SK-N-SH treated with all-trans-retinoic acid at 6 μM for 48 hours (cell line): ENCODE measurements around the gene NLRP8.

Experiments used
- BACH2 ChIP-seq: fragments of 250-450 bp; sonication (Bioruptor Pico); IDR thresholded peaks from 2 replicates; pipeline ENCODE4 v1.9.0; 2021; ENCODE audit warnings: mild to moderate bottlenecking, borderline replicate concordance
- ISL1 ChIP-seq: fragments of 250-450 bp; sonication (Bioruptor Pico); IDR thresholded peaks from 2 replicates; pipeline ENCODE4 v2.1.2; 2022; ENCODE audit warnings: mild to moderate bottlenecking, moderate library complexity
- RARB ChIP-seq: fragments of 250-450 bp; sonication (Bioruptor Pico); IDR thresholded peaks from 2 replicates; pipeline ENCODE4 v1.8.0; 2021; ENCODE audit warnings: mild to moderate bottlenecking, moderate library complexity
- ZC3H10 ChIP-seq: fragments of 250-450 bp; sonication (Bioruptor Pico); IDR thresholded peaks from 2 replicates; pipeline ENCODE4 v1.5.1; 2021; ENCODE audit warnings: mild to moderate bottlenecking, moderate library complexity
- ZFP3 ChIP-seq: fragments of 250-450 bp; sonication (Bioruptor Pico); IDR thresholded peaks from 2 replicates; pipeline ENCODE4 v1.5.0; 2020; ENCODE audit warnings: mild to moderate bottlenecking, moderate library complexity
- ZFP30 ChIP-seq: fragments of 450-650 bp; formaldehyde crosslinking; IDR thresholded peaks from 2 replicates; pipeline ENCODE4 v1.5.0; 2022; ENCODE audit warnings: mild to moderate bottlenecking, moderate library complexity
- TF ChIP-seq, protein P1 (sequence below): fragments of 250-450 bp; sonication (Bioruptor Pico); IDR thresholded peaks from 2 replicates; pipeline ENCODE4 v1.8.0; 2020; ENCODE audit warnings: mild to moderate bottlenecking, moderate library complexity, borderline replicate concordance
- TF ChIP-seq, protein P2 (sequence below): fragments of 250-450 bp; sonication (Bioruptor Pico); IDR thresholded peaks from 2 replicates; pipeline ENCODE4 v1.8.0; 2021; ENCODE audit warnings: low read depth, mild to moderate bottlenecking, moderate library complexity, borderline replicate concordance
- TF ChIP-seq, protein P3 (sequence below): fragments of 250-450 bp; sonication (Bioruptor Pico); IDR thresholded peaks from 2 replicates; pipeline ENCODE4 v1.5.0; 2020; ENCODE audit warnings: mild to moderate bottlenecking, moderate library complexity

DNA sequence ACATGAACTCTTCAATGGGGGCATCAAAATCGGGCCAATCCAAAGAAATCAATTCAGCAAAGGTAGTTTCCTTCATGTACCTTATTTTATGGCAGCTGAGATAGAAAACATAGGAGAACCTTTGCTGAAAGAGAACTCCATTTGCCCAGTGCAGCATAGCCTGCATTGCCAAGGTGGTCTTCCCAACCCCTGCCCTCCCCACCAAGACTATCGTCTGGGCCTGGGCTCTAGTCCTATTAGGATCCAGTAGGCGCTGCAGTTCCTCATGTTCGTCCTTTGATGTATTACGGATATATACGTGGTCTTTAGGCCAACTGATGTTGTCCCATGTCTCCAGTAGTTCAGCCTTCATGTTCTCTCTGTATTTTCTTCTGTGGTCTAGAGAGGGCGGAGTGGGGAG, 34.7 kb upstream of the NLRP8 start:
- no peak for TF ChIP-seq ZFP30 (CRISPR knock-in tag)
- TF ChIP-seq, protein P1, sequence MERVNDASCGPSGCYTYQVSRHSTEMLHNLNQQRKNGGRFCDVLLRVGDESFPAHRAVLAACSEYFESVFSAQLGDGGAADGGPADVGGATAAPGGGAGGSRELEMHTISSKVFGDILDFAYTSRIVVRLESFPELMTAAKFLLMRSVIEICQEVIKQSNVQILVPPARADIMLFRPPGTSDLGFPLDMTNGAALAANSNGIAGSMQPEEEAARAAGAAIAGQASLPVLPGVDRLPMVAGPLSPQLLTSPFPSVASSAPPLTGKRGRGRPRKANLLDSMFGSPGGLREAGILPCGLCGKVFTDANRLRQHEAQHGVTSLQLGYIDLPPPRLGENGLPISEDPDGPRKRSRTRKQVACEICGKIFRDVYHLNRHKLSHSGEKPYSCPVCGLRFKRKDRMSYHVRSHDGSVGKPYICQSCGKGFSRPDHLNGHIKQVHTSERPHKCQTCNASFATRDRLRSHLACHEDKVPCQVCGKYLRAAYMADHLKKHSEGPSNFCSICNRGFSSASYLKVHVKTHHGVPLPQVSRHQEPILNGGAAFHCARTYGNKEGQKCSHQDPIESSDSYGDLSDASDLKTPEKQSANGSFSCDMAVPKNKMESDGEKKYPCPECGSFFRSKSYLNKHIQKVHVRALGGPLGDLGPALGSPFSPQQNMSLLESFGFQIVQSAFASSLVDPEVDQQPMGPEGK (CRISPR knock-in tag) = no peak
- TF ChIP-seq, protein P2, sequence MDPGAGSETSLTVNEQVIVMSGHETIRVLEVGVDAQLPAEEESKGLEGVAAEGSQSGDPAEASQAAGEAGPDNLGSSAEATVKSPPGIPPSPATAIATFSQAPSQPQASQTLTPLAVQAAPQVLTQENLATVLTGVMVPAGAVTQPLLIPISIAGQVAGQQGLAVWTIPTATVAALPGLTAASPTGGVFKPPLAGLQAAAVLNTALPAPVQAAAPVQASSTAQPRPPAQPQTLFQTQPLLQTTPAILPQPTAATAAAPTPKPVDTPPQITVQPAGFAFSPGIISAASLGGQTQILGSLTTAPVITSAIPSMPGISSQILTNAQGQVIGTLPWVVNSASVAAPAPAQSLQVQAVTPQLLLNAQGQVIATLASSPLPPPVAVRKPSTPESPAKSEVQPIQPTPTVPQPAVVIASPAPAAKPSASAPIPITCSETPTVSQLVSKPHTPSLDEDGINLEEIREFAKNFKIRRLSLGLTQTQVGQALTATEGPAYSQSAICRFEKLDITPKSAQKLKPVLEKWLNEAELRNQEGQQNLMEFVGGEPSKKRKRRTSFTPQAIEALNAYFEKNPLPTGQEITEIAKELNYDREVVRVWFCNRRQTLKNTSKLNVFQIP = no peak
- no peak for TF ChIP-seq RARB (CRISPR knock-in tag)
- no peak for TF ChIP-seq ZC3H10
- no peak for TF ChIP-seq BACH2
- no peak for TF ChIP-seq ZFP3 (CRISPR knock-in tag)
- TF ChIP-seq ISL1 (CRISPR knock-in tag) = no peak
- TF ChIP-seq, protein P3, sequence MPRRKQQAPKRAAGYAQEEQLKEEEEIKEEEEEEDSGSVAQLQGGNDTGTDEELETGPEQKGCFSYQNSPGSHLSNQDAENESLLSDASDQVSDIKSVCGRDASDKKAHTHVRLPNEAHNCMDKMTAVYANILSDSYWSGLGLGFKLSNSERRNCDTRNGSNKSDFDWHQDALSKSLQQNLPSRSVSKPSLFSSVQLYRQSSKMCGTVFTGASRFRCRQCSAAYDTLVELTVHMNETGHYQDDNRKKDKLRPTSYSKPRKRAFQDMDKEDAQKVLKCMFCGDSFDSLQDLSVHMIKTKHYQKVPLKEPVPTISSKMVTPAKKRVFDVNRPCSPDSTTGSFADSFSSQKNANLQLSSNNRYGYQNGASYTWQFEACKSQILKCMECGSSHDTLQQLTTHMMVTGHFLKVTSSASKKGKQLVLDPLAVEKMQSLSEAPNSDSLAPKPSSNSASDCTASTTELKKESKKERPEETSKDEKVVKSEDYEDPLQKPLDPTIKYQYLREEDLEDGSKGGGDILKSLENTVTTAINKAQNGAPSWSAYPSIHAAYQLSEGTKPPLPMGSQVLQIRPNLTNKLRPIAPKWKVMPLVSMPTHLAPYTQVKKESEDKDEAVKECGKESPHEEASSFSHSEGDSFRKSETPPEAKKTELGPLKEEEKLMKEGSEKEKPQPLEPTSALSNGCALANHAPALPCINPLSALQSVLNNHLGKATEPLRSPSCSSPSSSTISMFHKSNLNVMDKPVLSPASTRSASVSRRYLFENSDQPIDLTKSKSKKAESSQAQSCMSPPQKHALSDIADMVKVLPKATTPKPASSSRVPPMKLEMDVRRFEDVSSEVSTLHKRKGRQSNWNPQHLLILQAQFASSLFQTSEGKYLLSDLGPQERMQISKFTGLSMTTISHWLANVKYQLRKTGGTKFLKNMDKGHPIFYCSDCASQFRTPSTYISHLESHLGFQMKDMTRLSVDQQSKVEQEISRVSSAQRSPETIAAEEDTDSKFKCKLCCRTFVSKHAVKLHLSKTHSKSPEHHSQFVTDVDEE (CRISPR knock-in tag) = no peak
